PC-3 (cell line): Measurements from ENCODE around the gene CHMP6. TPM values are rescaled to one million over a fixed set of nuclear protein-coding genes. Genes with fewer than 3 reads are reported as not detected.

Experiments used
- ATAC-seq: fragments of 200-7000 bp; cut with Tn5 transposase; 2 replicates; pipeline ENCODE4 v1.9.1; 2020; ENCODE audit warnings: mild to moderate bottlenecking, moderate library complexity
- BruUV-seq: library from RNA; stranded (reverse); fragments of 400-500 nt; replicated peaks from 2 replicates; lab custom pipeline; 2021; lab: Mats Ljungman, UMichigan
- CTCF ChIA-PET: fragments of 300-600 bp; sonication (Branson Sonifier 250); formaldehyde crosslinking; loops from one replicate; lab custom pipeline; 2022; ENCODE audit warnings: antibody characterized with exemption; lab: Charles Lee
- POLR2A ChIA-PET: fragments of 300-600 bp; sonication (Branson Sonifier 250); formaldehyde crosslinking; loops from one replicate; lab custom pipeline; 2022; ENCODE audit warnings: antibody characterized with exemption; ENCODE audit not compliant: unreplicated experiment; lab: Charles Lee
- DNase-seq: peaks from one replicate; pipeline ENCODE4 v3.0.0-alpha.2; 2015
- H2AFZ ChIP-seq: fragments of 300-600 bp; sonication (generic); 2 replicates; pipeline ENCODE4 v1.6.0; 2016; ENCODE audit warnings: antibody characterized with exemption, low read length
- H3F3A ChIP-seq: fragments of 300-600 bp; sonication (generic); one replicate; pipeline ENCODE4 v1.6.0; 2017; ENCODE audit warnings: antibody characterized with exemption, low read length, control low read depth, mild to moderate bottlenecking; ENCODE audit not compliant: unreplicated experiment
- H3K27ac ChIP-seq: fragments of 300-600 bp; sonication (generic); 2 replicates; pipeline ENCODE4 v1.5.1; 2016; ENCODE audit warnings: mild to moderate bottlenecking, low read length
- H3K27me3 ChIP-seq: fragments of 300-600 bp; sonication (generic); 2 replicates; pipeline ENCODE4 v1.6.1; 2016; ENCODE audit warnings: low read length, mixed read lengths
- H3K36me3 ChIP-seq: fragments of 300-600 bp; sonication (generic); 2 replicates; pipeline ENCODE4 v1.6.1; 2016; ENCODE audit warnings: low read depth, mixed run types, low read length, mixed read lengths
- H3K4me1 ChIP-seq: fragments of 300-600 bp; sonication (generic); 2 replicates; pipeline ENCODE4 v1.5.1; 2016; ENCODE audit warnings: low read length; ENCODE audit not compliant: insufficient read depth
- H3K4me2 ChIP-seq: fragments of 300-600 bp; sonication (generic); 2 replicates; pipeline ENCODE4 v1.6.0; 2016; ENCODE audit warnings: low read length
- H3K4me3 ChIP-seq: fragments of 300-600 bp; sonication (generic); 2 replicates; pipeline ENCODE4 v1.5.1; 2016; ENCODE audit warnings: mild to moderate bottlenecking, low read length, mixed read lengths
- H3K79me2 ChIP-seq: fragments of 300-600 bp; sonication (generic); 2 replicates; pipeline ENCODE4 v1.6.1; 2017; ENCODE audit warnings: low read length, mixed read lengths
- H3K9ac ChIP-seq: fragments of 300-600 bp; sonication (generic); 2 replicates; pipeline ENCODE4 v1.6.0; 2016; ENCODE audit warnings: mild to moderate bottlenecking, low read length
- H3K9me2 ChIP-seq: fragments of 300-600 bp; sonication (generic); replicated peaks from 2 replicates; pipeline ENCODE4 v1.6.1; 2016; ENCODE audit warnings: mixed run types, low read length, mixed read lengths
- H3K9me3 ChIP-seq: fragments of 300-600 bp; sonication (generic); 2 replicates; pipeline ENCODE4 v1.6.1; 2016; ENCODE audit warnings: low read length, mixed read lengths
- H4K20me1 ChIP-seq: fragments of 300-600 bp; sonication (generic); 2 replicates; pipeline ENCODE4 v1.6.1; 2016; ENCODE audit warnings: low read length, mixed read lengths
- CTCF ChIP-seq: fragments of 300-600 bp; sonication (generic); conservative IDR thresholded peaks from 2 replicates; pipeline ENCODE4 v1.5.1; 2017; ENCODE audit warnings: antibody characterized with exemption, low read depth, mild to moderate bottlenecking, low read length
- EZH2 ChIP-seq: fragments of 300-600 bp; sonication (generic); IDR thresholded peaks from one replicate; pipeline ENCODE4 v1.6.1; 2017; ENCODE audit warnings: antibody characterized with exemption, mild to moderate bottlenecking, low read length; ENCODE audit not compliant: unreplicated experiment
- EZH2phosphoT487 ChIP-seq: fragments of 300-600 bp; sonication (generic); IDR thresholded peaks from 2 replicates; pipeline ENCODE4 v1.6.1; 2018; ENCODE audit warnings: mild to moderate bottlenecking, antibody characterized with exemption, low read length, borderline replicate concordance
- intact Hi-C: fragments of 100-400 bp; cut with micrococcal nuclease; formaldehyde crosslinking; loops from 2 replicates; pipeline ENCODE4 v1.9.0; 2023
- total RNA-seq: library from RNA; depleted of rRNA; stranded (reverse); fragments of >200 nt; gene quantifications from 2 replicates; pipeline ENCODE4 v1.2.3, GENCODE V29; 2014

CHMP6 gene
- total RNA-seq, 1 experiment from 2014 or later: 26.1 TPM

- CTCF ChIA-PET: no interaction called here
- DNase-seq (no peak), ATAC-seq (no peak)
These were observed 19.8 kb upstream of the CHMP6 start for GRCh38 chr17:80971704-80972304.

GRCh38 chr17:80976701-80977100 lies 14.9 kb upstream of the CHMP6 start:
- ChIA-PET POLR2A (no interaction called here), CTCF (no interaction called here)
- no peaks in the 10 kb centered on the region for H3F3A ChIP-seq
- H3K9ac ChIP-seq: no peak overlapping the region
- ATAC-seq (no peak), DNase-seq (no peak)
- H2AFZ ChIP-seq: no peak overlapping the region
- H3K36me3 ChIP-seq: no peaks in the 10 kb centered on the region
- BruUV-seq: no TSS peak
- no peak overlapping the region for H3K4me3 ChIP-seq
- H3K4me1 ChIP-seq: no peaks in the 10 kb centered on the region
- no peaks in the 10 kb centered on the region for H3K9me3 ChIP-seq
- H4K20me1 ChIP-seq: no peaks in the 10 kb centered on the region
- no peak overlapping the region for H3K27ac ChIP-seq
- no peaks in the 10 kb centered on the region for H3K79me2 ChIP-seq
- no peaks in the 10 kb centered on the region for H3K27me3 ChIP-seq
- TF ChIP-seq CTCF (no peak), EZH2 (no peak)
- no peaks in the 10 kb centered on the region for H3K9me2 ChIP-seq
- no peak overlapping the region for H3K4me2 ChIP-seq
- intact Hi-C loops: no loop called here

More at GRCh38 chr17:80971704-80972304, 19.8 kb upstream of the CHMP6 start:
- H3K4me1 ChIP-seq: no peaks in the 10 kb centered on the region
- H4K20me1 ChIP-seq: no peaks in the 10 kb centered on the region
- TF ChIP-seq EZH2 (no peak), EZH2phosphoT487 (no peak), CTCF (no peak)
- BruUV-seq: no TSS peak
- no peaks in the 10 kb centered on the region for H3F3A ChIP-seq
- POLR2A ChIA-PET: no interaction called here
- no peaks in the 10 kb centered on the region for H3K79me2 ChIP-seq
- H3K27me3 ChIP-seq: no peaks in the 10 kb centered on the region
- intact Hi-C loops: loop anchor here (5.0 kb wide), 1 partner anchor 545 kb away; no protein-coding TSS in a partner anchor
- no peaks in the 10 kb centered on the region for H3K9me3 ChIP-seq
- no peak overlapping the region for H3K4me2 ChIP-seq
- no peaks in the 10 kb centered on the region for H3K9me2 ChIP-seq
- no peak overlapping the region for H2AFZ ChIP-seq
- no peak overlapping the region for H3K4me3 ChIP-seq
- H3K9ac ChIP-seq: no peak overlapping the region
- no peak overlapping the region for H3K27ac ChIP-seq
- H3K36me3 ChIP-seq: no peaks in the 10 kb centered on the region

- ChIA-PET CTCF (no interaction called here), POLR2A (no interaction called here)
- ATAC-seq: no peak
- no peaks in the 10 kb centered on the region for H3K79me2 ChIP-seq
- no peaks in the 10 kb centered on the region for H3F3A ChIP-seq
- no peaks in the 10 kb centered on the region for H4K20me1 ChIP-seq
- DNase-seq: no peak
- H3K9me2 ChIP-seq: no peaks in the 10 kb centered on the region
- no peak overlapping the region for H3K9ac ChIP-seq
- no peak overlapping the region for H2AFZ ChIP-seq
- H3K4me3 ChIP-seq: no peak overlapping the region
- no peaks in the 10 kb centered on the region for H3K9me3 ChIP-seq
- no peaks in the 10 kb centered on the region for H3K27me3 ChIP-seq
- TF ChIP-seq CTCF: no peak
- no peak for TF ChIP-seq EZH2
- H3K36me3 ChIP-seq: no peaks in the 10 kb centered on the region
- H3K4me2 ChIP-seq: no peak overlapping the region
- intact Hi-C loops: no loop called here
- no peak overlapping the region for H3K27ac ChIP-seq
- H3K4me1 ChIP-seq: no peaks in the 10 kb centered on the region
- BruUV-seq: no TSS peak
These were observed 14.5 kb upstream of the CHMP6 start for GRCh38 chr17:80977172-80977571.
